ENCODE measurements around the gene MDN1.

GRCh38 chr6:89749918-89750317, 69.7 kb downstream of the MDN1 start:
- TF ChIP-seq, protein P1, sequence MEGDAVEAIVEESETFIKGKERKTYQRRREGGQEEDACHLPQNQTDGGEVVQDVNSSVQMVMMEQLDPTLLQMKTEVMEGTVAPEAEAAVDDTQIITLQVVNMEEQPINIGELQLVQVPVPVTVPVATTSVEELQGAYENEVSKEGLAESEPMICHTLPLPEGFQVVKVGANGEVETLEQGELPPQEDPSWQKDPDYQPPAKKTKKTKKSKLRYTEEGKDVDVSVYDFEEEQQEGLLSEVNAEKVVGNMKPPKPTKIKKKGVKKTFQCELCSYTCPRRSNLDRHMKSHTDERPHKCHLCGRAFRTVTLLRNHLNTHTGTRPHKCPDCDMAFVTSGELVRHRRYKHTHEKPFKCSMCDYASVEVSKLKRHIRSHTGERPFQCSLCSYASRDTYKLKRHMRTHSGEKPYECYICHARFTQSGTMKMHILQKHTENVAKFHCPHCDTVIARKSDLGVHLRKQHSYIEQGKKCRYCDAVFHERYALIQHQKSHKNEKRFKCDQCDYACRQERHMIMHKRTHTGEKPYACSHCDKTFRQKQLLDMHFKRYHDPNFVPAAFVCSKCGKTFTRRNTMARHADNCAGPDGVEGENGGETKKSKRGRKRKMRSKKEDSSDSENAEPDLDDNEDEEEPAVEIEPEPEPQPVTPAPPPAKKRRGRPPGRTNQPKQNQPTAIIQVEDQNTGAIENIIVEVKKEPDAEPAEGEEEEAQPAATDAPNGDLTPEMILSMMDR (IDR thresholded peaks at IDR 0.05 in 4 of 5, conservative IDR thresholded peaks at IDR 0.05 in 1 of 5) = no peak
- TF ChIP-seq POLR2A (IDR thresholded peaks at IDR 0.05) = no peak

Measured in gastrocnemius medialis (tissue), 4 donors.